ENCODE measurements around the gene MVB12B. TPM values are rescaled to one million over a fixed set of nuclear protein-coding genes. Genes with fewer than 3 reads are reported as not detected.

MVB12B gene
- total RNA-seq, 1 donor from 2014 or later, result 0.26 TPM

- FAIRE-seq, result no peak
- no peak overlapping the region for H3K4me3 ChIP-seq (ENCODE audit: low read depth, low read length)
These were observed 167.6 kb downstream of the MVB12B start for GRCh38 chr9:126494264-126494663.

GRCh38 chr9:126494746-126495145, 168.1 kb downstream of the MVB12B start:
- no peaks in the 10 kb centered on the region for H3K36me3 ChIP-seq (ENCODE audit: control insufficient read depth, insufficient read depth, low read length)
- no peak overlapping the region for H3K4me3 ChIP-seq (ENCODE audit: low read depth, low read length)
- H3K27me3 ChIP-seq (ENCODE audit: control insufficient read depth, insufficient read depth, low read length), result peaks cover 3% of the 10 kb centered on the region
- no peak for DNase-seq (ENCODE audit: low read depth)
- FAIRE-seq, result no peak
- no peak for TF ChIP-seq CTCF (IDR thresholded peaks at IDR 0.05; ENCODE audit: insufficient read depth, low read length, severe bottlenecking)

More at GRCh38 chr9:126494264-126494663, 167.6 kb downstream of the MVB12B start:
- DNase-seq (ENCODE audit: low read depth), result no peak
- H3K36me3 ChIP-seq (ENCODE audit: control insufficient read depth, insufficient read depth, low read length), result no peaks in the 10 kb centered on the region
- TF ChIP-seq CTCF (IDR thresholded peaks at IDR 0.05; ENCODE audit: insufficient read depth, low read length, severe bottlenecking), result no peak
- peaks cover 3% of the 10 kb centered on the region for H3K27me3 ChIP-seq (ENCODE audit: control insufficient read depth, insufficient read depth, low read length)

- no peak overlapping the region for H3K4me3 ChIP-seq (ENCODE audit: low read depth, low read length)
- DNase-seq (ENCODE audit: low read depth) (no peak), FAIRE-seq (no peak)
- no peak for TF ChIP-seq CTCF (IDR thresholded peaks at IDR 0.05; ENCODE audit: insufficient read depth, low read length, severe bottlenecking)
- H3K36me3 ChIP-seq (ENCODE audit: control insufficient read depth, insufficient read depth, low read length), result no peaks in the 10 kb centered on the region
- peaks cover 4% of the 10 kb centered on the region for H3K27me3 ChIP-seq (ENCODE audit: control insufficient read depth, insufficient read depth, low read length)
These were observed 169.0 kb downstream of the MVB12B start for GRCh38 chr9:126495411-126496180.

- no peak for FAIRE-seq
- no peak for TF ChIP-seq CTCF (IDR thresholded peaks at IDR 0.05; ENCODE audit: insufficient read depth, low read length, severe bottlenecking)
- Histone ChIP-seq H3K27me3 (ENCODE audit: control insufficient read depth, insufficient read depth, low read length) (peaks cover 2% of the 10 kb centered on the region), H3K36me3 (ENCODE audit: control insufficient read depth, insufficient read depth, low read length) (no peaks in the 10 kb centered on the region), H3K4me3 (ENCODE audit: low read depth, low read length) (no peak overlapping the region)
- DNase-seq (ENCODE audit: low read depth), result no peak
These were observed 169.6 kb downstream of the MVB12B start for GRCh38 chr9:126496181-126496576.

- H3K27me3 ChIP-seq (ENCODE audit: control insufficient read depth, insufficient read depth, low read length), result peaks cover 2% of the 10 kb centered on the region
- H3K4me3 ChIP-seq (ENCODE audit: low read depth, low read length), result no peak overlapping the region
- H3K36me3 ChIP-seq (ENCODE audit: control insufficient read depth, insufficient read depth, low read length), result no peaks in the 10 kb centered on the region
- DNase-seq (ENCODE audit: low read depth) (no peak), FAIRE-seq (peak; percentile 86)
- TF ChIP-seq CTCF (IDR thresholded peaks at IDR 0.05; ENCODE audit: insufficient read depth, low read length, severe bottlenecking), result no peak
These were observed 170.4 kb downstream of the MVB12B start for GRCh38 chr9:126496781-126497659.

All from bronchial epithelial cell (primary cell).